HG03039 (cell line): ENCODE data around the gene SUCO.
"Not testable (repeated sequence)": the region's sequence is repeated elsewhere in the genome, so short reads cannot be mapped to it uniquely, and the experiment has no call there.

Source experiments
- ATAC-seq: cut with Tn5 transposase; IDR thresholded peaks from one replicate; pipeline ENCODE4 v1.9.1; 2021; ENCODE audit warnings: mild to moderate bottlenecking, moderate library complexity; ENCODE audit not compliant: unreplicated experiment

SUCO gene

GRCh38 chr1:172532700-172533512 lies at the start of gene SUCO:
Gene SUCO, plus strand, starts transcription at chr1:172533150. Its CDS starts 286 bp downstream, at chr1:172533436.
- ATAC-seq, result peak; percentile 82

GRCh38 chr1:172483448-172483847 lies 49.5 kb upstream of the SUCO start:
- no peak for ATAC-seq

- ATAC-seq, result no peak
Observed at GRCh38 chr1:172484252-172484651, 48.7 kb upstream of the SUCO start.

- no peak for ATAC-seq
Observed at GRCh38 chr1:172485626-172486025, 47.3 kb upstream of the SUCO start.

GRCh38 chr1:172486805-172487454 lies 46.0 kb upstream of the SUCO start:
- no peak for ATAC-seq

- ATAC-seq, result no peak
Observed at GRCh38 chr1:172487550-172487949, 45.4 kb upstream of the SUCO start.

- no peak for ATAC-seq
Observed at GRCh38 chr1:172488393-172488792, 44.6 kb upstream of the SUCO start.

GRCh38 chr1:172489847-172490246 lies 43.1 kb upstream of the SUCO start:
- ATAC-seq, result no peak

GRCh38 chr1:172492421-172492820 lies 40.5 kb upstream of the SUCO start:
- ATAC-seq, result no peak

GRCh38 chr1:172494166-172494565 lies 38.8 kb upstream of the SUCO start:
- no peak for ATAC-seq

GRCh38 chr1:172496127-172496526 lies 36.8 kb upstream of the SUCO start:
- not testable (repeated sequence) for ATAC-seq

- no peak for ATAC-seq
Observed at GRCh38 chr1:172496678-172497077, 36.3 kb upstream of the SUCO start.

GRCh38 chr1:172497230-172497629 lies 35.7 kb upstream of the SUCO start:
- ATAC-seq, result no peak

GRCh38 chr1:172498857-172499256 lies 34.1 kb upstream of the SUCO start:
- ATAC-seq, result no peak

GRCh38 chr1:172499636-172500141 lies 33.3 kb upstream of the SUCO start:
- ATAC-seq, result no peak

- no peak for ATAC-seq
Observed at GRCh38 chr1:172500207-172500606, 32.7 kb upstream of the SUCO start.

GRCh38 chr1:172507741-172508140 lies 25.2 kb upstream of the SUCO start:
- no peak for ATAC-seq

GRCh38 chr1:172510479-172510878 lies 22.5 kb upstream of the SUCO start:
- ATAC-seq, result no peak

- no peak for ATAC-seq
Observed at GRCh38 chr1:172512591-172512990, 20.4 kb upstream of the SUCO start.

GRCh38 chr1:172513479-172513878 lies 19.5 kb upstream of the SUCO start:
- no peak for ATAC-seq

- no peak for ATAC-seq
Observed at GRCh38 chr1:172514108-172514507, 18.8 kb upstream of the SUCO start.

GRCh38 chr1:172515436-172515835 lies 17.5 kb upstream of the SUCO start:
- ATAC-seq, result no peak
